GM18505 (cell line): ENCODE measurements around the gene NENF.

Experiments used
- ATAC-seq: cut with Tn5 transposase; IDR thresholded peaks from one replicate; pipeline ENCODE4 v1.9.1; 2021; ENCODE audit not compliant: unreplicated experiment
- POLR2A ChIP-seq: IDR thresholded peaks from 4 replicates; pipeline ENCODE4 v1.6.1; 2011; ENCODE audit warnings: borderline replicate concordance; ENCODE audit not compliant: insufficient read depth, insufficient read length; ENCODE audit errors: extremely low read depth

The NENF gene

GRCh38 chr1:212446333-212446732, 13.6 kb downstream of the NENF start:
- no peak for ATAC-seq
- TF ChIP-seq POLR2A = no peak

GRCh38 chr1:212447478-212447877, 14.8 kb downstream of the NENF start:
- no peak for ATAC-seq
- no peak for TF ChIP-seq POLR2A

GRCh38 chr1:212450331-212450881, 17.7 kb downstream of the NENF start:
- no peak for TF ChIP-seq POLR2A
- ATAC-seq = no peak

GRCh38 chr1:212451416-212452322, 18.9 kb downstream of the NENF start:
- no peak for ATAC-seq
- no peak for TF ChIP-seq POLR2A

- TF ChIP-seq POLR2A = no peak
- no peak for ATAC-seq
Observed at GRCh38 chr1:212452323-212453155, 19.8 kb downstream of the NENF start.

- TF ChIP-seq POLR2A = no peak
- ATAC-seq = no peak
Observed at GRCh38 chr1:212453156-212453857, 20.6 kb downstream of the NENF start.

- TF ChIP-seq POLR2A = no peak
- ATAC-seq = no peak
Observed at GRCh38 chr1:212454741-212455140, 22.0 kb downstream of the NENF start.

GRCh38 chr1:212455401-212455800, 22.7 kb downstream of the NENF start:
- ATAC-seq = no peak

GRCh38 chr1:212455803-212456528, 23.2 kb downstream of the NENF start:
- TF ChIP-seq POLR2A = no peak
- ATAC-seq = no peak

More at GRCh38 chr1:212455401-212455800, 22.7 kb downstream of the NENF start:
- no peak for TF ChIP-seq POLR2A

- no peak for TF ChIP-seq POLR2A
- no peak for ATAC-seq
Observed at GRCh38 chr1:212457740-212458338, 25.1 kb downstream of the NENF start.

- TF ChIP-seq POLR2A = no peak
- no peak for ATAC-seq
Observed at GRCh38 chr1:212458817-212459216, 26.1 kb downstream of the NENF start.

GRCh38 chr1:212459656-212460055, 26.9 kb downstream of the NENF start:
- TF ChIP-seq POLR2A = no peak

More at GRCh38 chr1:212459656-212460055, 26.9 kb downstream of the NENF start:
- no peak for ATAC-seq
